Stimulated activated CD4-positive, alpha-beta T cell treated with anti-CD3 and anti-CD28 coated beads, Interleukin-15, amount 100 ng/mL, for 24 hours (primary cell): ENCODE data around the gene MKLN1.
"Not testable (repeated sequence)": the region's sequence is repeated elsewhere in the genome, so short reads cannot be mapped to it uniquely, and the experiment has no call there.

Experiments
- DNase-seq: peaks from one replicate; pipeline ENCODE4 v3.0.0-alpha.2; 2020

The MKLN1 gene

DNA sequence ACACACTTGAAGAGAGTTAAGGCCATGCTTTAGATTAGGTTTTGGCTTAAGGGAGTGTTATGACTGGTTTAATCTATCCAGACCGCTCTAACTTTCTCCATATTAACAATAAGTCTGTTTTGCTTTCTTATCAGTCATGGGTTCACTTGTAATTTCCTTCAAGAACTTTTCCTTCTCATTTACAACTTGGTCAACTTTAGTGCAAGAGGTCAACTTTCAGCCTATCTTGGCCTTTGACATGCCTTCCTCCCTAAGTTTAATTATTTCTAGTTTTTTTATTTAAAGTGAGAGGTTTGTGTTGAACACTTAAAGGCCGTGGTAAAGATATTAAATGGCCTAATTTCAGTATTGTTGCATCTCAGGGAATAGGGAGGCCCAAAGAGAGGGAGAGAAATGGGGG lies 75.6 kb downstream of the MKLN1 start:
- no peak for DNase-seq

DNA sequence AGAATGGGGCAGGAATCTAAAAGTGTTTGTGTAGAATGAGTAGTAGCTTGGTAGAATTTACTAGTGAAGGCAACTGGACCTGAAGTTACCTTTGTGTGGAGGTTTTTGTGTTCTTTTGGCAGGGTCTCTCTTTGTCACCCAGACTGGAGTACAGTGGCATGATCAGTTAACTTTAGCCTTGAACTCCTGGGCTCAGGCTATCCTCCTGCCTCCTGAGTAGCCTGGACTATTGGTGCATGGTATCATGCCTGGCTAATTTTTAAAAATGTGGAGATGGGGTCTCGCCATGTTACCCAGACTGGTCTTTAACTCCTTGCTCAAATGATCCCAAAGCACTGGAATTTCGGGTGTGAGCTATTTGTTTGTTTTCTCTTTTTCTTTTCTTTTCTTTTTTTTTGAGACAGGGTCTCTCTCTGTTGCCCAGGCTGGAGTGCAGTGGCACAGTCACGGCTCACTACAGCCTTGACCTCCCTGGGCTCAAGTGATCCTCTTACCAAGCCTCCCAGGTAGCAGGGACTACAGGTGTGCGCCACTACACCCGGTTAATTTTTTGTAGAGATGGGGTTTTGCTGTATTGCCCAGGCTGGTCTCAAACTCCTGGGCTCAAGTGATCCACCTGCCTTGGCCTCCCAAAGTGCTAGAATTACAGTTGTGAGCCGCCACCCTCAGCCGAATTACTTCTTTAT lies 76.7 kb downstream of the MKLN1 start:
- no peak for DNase-seq

DNA sequence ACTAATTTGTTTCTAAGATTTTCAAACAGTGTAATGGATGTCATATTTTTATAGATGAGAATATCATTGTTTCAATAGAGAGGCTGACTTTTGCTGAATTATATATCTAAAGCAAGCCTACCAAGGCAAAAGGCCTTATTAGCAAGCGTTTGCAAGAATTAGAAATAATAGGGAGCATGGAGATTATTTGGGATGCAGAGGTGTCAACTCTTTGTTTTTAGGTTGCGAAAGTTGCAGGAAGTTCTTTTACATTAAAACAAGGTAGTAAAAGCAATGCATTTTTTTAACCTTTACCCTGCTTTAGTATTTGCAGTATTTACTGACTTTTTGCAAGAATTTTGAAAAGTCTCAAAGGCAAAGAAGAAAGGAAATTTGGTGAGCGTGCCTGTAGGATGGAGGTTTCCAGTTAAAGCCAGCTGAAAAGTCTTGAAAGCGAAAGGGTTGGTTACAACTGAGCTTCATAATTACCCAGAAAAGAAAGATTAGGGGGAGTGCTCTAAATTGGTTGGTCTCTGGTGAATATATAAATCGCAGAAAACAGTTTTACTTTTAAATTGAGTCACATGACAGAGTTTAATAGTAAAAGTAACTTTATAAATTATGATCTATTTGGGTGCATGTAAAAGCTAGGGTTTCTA lies 81.6 kb downstream of the MKLN1 start:
- no peak for DNase-seq

DNA sequence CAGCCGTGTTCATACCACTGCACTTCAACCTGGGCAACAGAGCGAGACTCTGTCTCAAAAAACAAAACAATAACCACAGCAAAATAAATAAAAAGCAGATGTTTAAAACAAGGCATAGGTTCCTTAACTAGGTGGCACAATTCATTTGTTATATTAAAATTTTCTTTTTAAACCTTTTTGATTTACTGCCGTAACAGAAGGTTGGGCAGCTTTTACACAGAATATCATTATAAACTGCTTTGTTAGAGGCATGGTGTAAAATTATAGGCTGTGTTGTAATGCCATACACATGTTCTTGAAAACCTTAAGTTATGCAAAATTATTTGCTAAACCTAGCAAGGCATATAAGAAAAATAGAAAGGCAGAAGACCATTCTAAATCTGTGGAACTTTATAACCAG lies 84.4 kb downstream of the MKLN1 start:
- no peak for DNase-seq

DNA sequence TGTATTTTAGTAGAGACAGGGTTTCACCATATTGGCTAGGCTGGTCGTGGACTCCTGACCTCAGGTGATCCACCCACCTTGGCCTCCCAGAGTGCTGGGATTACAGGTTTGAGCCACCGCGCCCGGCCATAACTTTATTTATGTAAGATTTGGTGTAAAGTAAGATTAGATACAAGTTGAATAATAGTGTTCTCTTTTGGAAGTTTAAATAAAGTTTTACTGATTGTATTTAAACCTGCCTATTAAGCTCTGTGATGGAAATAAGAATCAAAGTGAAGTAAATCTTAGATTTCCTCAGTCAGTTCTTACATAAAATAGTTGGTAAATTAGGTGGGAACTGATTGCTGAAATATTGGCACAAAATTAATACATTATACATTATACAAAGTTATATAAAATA lies 86.0 kb downstream of the MKLN1 start:
- no peak for DNase-seq

DNA sequence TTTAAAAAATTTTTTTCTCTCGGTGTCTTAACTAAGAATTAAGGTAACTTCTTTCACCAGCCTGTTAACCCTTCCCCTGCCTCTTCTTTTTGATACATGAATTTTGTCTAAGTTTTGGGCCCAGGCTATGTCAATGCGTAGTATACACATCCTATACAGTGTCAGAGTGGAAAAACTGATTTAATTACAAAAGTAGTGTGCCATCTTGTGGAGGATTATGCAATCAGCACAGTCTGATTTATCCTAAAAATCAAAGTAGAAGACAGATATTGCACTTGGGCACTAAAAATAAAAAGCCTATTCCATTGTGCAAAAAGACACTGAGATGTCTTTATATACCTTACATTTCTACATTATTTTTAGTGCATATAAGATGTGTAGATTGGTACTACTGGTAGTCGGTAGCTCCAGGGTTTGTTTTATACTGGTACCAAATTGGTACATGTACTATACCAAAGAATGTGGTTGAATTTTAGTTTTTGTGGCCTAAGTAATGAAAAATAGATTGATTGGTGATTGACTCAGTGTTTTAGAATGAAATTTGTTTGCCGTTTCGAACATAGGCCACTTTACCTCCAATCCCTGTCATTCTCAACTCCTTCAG lies 96.6 kb downstream of the MKLN1 start:
- no peak for DNase-seq

DNA sequence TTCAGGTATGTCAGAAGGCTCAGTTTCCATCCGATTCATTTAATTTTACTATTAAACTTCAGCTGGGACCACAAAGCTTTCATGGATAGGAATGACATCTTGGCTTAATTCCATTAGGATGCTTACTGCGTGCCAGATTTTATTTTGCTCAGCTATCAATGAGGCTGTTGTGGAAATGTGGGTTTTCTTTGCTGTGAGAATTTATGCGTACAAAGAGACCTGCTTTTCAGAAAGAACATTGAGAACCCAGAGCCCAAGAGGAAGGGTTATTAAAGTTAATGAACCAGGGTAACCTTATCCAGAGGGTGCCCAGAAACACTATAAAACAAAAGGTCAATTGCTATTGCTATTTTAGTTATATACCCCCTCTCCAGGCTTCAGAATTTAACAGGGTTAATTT lies 98.3 kb downstream of the MKLN1 start:
- no peak for DNase-seq

DNA sequence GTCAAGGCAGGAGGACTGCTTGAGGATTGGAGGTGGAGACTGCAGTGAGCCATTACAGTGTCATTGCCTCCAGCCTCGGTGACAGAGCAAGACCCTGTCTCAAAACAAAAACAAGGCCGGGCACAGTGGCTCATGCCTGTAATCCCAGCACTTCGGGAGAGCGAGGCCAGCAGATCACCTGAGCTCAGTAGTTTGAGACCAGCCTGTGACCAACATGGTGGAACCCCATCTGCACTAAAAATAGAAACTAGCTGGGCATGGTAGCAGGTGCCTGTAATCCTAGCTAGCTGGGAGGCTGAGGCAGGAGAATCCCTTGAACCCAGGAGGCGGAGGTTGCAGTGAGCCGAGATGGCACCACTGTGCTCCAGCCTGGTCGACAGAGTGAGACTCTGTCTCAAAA lies 103.2 kb downstream of the MKLN1 start:
- DNase-seq = not testable (repeated sequence)

DNA sequence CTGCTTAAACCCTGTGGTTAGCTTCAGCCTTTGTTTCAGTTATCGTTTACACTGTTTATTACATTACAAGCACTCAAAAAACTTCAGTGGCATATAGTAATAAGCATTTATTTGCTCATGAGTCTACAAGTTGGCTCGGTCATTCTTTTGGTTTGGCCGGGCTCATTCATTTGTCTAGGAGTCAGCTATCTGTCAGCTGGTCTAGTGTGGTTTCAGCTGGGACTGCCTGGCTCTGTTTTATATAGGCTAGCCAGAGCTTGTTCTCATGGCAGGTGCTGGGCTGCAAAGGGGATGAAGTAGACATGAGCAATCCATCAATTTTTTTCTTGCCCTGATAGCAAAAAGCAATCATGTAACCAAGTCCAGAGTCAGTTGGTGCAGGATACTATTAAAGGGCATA lies 103.6 kb downstream of the MKLN1 start:
- DNase-seq = no peak

DNA sequence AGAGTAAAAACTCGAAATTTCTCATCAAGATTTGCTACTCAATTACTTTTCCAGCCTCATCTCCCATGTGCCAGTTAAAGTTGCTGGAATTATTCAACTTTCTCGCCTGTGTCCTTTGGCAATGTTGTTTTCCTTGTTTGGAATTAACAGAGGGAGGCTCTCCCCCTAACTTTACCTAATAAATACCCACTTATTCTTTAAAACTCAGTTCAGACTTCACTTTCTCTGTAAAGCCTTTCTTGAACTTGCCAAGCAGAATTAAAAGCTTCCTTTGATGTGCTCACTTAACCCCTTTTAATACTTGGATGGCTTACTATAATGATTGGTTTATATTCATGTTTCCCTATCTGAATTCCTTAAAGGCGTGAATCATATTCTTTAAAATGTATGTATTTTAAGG lies 104.1 kb downstream of the MKLN1 start:
- DNase-seq = no peak

DNA sequence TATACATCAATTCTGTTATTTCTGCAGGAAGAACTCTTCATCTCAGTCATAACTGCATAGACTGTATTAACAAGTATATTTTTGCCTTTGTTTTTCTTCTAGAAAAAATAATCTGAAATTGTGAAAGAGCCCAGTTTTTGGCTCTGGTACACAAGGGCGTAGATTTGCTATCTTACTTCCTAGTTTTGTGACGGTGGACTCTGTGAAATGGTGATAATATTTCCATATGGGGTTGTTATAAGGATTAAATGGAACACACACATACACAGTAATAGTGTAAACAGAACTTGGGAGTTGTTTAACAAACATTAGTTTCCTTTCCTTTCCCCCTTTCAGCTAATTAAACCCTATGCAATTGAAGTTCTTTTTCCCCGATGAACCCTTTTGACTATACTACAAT lies 108.7 kb downstream of the MKLN1 start:
- DNase-seq = no peak

DNA sequence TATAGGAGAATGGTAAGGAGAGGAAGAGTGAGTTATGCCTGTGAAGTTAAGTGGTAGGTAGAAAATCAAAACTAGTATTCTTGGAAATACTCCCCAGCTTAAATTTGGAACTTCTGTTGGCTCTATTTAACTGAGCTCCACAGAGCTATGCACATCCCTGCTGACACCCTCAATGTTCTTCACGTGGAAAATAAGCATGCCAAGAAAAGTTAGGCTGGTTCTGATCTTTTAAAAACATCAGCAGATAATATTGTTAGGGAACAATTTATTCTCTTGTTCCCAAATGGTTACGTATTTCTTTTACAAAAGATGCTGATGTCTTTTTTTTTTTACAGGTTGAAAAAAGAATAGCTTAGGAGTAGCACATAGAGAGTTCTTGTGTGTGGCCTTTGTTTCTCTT lies 111.3 kb downstream of the MKLN1 start:
- DNase-seq = no peak

DNA sequence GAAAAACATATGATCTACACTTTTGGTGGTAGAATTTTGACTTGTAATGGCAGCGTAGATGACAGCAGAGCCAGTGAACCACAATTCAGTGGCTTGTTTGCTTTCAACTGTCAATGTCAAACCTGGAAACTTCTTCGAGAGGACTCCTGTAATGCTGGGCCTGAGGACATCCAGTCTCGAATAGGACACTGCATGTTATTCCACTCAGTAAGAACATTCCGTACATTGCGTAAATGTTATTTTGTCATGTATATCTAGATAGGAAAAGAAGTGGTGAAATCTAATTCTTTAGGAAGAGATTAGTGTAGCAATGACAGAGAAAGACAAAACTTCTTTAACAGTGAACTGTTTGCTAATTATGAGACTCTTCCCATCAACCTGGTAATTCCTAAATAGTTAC lies 115.8 kb downstream of the MKLN1 start:
- DNase-seq = no peak

DNA sequence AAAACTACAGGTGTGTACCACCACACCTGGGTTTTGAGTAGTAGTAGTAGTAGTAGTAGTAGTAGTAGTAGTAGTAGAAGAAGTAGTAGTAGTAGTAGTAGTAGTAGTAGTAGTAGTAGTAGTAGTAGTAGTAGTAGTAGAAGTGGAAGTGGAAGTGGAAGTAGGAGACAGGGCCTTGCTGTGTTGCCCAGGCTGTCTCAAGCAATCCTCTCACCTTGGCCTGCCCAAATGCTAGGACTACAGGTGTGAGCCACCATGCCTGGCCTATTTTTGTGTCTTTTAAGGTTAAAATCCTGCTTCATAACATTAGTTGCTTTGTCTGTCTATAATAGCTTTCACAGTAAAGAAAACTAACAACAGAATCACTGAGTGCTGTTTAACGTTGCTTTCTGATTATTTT lies 117.0 kb downstream of the MKLN1 start:
- no peak for DNase-seq

DNA sequence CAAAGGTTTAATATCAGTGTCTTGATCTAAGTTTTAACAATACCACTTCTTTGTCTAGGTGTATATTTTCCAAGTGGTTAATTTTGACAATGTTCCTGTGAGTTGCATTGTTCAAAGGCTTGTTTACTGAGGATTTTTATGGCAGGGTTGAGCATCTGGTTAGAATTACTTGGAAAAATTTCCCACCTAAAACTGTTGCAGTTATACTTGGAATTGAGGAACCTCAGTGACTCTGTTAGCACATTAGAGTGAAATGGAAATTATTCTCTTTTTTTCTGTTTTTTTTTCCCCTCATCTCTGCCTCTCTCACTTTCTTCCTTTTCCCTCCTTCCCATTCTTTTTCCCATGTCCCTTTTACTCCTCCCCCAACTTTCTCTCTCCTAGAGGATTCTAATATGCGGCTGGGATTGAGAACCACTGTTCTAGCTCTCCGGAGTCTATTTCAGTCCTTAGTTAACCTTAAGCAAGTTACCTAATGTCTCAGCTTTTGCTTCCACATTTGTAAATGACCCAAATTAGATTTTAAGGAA lies 121.8 kb downstream of the MKLN1 start:
- no peak for DNase-seq

DNA sequence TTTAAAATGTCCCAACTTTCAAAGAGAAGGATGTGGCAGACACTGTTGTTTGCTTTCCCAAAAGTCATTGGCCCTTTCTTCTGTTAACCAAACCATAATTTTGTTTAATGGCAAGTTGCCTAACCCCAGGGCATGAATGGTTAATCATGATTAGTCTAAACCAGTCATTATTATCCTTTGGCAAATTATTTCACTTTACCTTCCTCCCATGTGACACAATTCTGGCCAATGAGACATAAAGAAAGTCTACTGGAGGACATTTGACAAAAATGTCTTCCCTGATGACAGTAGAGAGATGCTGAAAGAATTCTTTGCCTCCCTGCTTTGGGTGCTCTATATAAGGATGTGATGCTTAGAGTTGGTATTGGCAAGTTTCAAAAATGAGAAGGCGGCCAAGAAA lies 126.8 kb downstream of the MKLN1 start:
- DNase-seq = no peak

DNA sequence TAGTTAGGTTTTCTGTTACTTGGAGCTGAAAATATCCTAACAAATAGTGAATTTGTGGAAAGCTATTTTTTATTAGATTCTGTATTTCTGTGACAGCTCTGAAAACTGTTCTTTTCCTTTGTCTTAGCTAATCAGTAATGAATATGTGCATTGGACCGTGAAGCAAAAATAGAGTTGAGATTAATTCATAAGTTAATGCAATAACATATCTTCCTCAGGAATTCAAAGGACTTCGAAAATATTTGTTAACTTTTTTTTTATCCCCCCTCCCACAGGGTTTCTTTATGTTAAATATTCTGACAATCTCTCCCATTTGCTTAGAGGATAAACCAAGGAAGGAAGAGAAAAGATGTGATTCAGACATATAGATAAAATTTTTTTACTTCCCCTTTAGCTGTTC lies 127.3 kb downstream of the MKLN1 start:
- no peak for DNase-seq

DNA sequence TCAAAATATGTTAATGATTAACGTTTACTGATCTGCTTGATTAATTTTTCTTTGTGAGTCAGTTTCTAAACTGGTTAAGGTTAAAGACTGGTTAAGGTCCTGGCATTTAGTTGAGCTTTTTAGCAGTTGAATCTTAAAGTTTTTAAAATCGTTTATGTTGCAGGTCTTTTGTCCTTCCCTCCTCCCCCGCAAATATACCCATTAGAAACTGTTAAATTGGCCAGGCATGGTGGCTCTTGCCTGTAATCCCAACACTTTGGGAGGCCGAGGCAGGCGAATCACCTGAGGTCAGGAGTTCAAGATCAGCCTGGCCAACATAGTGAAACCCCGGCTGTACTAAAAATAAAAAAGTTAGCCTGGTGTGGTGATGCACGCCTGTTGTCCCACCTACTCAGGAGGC lies 127.9 kb downstream of the MKLN1 start:
- DNase-seq = no peak

DNA sequence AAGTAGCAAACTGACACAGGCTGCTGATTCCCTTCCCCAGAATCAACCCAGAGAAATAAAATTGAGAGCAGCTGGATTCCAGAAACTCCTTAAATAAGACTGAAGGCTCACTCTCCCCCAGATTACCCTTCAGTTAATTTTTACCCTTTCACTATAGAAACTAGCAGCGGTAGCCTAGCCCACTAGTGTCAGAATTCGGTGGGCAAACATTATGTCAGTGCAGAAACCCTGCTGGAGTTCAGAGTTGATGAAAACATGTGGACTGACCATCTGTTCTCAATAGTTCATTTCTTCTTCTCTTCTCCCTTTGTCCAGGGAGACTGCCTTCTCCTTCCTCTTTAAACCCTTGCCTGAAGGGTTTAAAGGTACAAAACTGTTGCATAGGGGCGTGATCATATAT lies 128.7 kb downstream of the MKLN1 start:
- no peak for DNase-seq

DNA sequence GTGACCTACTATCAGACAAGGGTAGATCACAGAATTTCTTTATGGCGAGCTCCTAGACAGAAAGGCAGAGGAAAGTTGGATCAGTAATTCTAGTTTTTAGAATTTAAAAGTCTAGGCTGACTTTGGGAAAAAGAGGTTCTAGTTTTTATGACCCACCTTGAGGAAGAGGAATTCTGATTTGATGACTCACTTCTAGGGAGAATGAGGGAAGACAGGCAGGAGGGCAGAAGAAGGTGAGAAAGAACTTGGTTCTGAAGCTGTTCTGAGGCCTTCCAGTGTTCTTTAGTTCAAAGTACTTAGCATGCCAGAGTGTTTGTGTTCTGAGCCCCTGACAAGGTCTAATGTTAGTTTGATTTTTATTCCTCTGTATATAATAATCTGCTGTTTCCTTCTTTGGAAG lies 131.6 kb downstream of the MKLN1 start:
- DNase-seq = no peak

DNA sequence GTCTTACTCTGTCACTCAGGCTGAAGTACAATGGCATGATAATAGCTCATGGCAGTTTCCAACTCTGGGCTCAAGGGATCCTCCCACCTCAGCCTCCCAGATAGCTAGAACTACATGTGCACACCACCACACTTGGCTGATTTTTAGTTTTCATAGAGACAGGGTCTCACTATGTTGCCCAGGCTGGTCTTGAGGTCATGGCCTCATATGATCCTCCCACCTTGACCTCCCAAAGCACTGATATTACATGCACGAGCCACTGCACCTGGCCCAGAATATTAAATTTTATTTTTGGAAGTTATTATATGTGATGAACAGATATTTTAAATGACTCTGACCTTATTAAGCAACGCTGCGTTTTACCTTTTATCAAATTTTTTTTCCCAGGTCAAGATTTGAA lies 134.4 kb downstream of the MKLN1 start:
- DNase-seq = no peak

DNA sequence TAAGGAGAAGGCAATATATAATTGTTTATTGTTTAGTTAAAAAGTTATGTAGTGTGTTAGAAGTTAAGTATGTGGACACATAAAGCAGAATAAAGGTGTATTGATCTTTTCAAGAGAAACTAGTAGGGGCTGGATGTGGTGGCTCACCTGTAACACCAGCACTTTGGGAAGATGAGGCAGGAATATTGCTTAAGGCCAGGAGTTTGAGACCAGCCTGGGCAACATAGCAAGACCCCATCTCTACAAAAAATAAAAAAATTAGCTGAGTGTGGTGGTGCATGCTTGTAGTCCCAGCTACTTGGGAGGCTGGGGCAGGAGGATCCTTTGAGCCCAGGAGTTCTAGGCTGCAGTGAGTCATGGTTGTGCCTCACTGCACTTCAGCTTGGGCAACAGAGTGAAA lies 135.0 kb downstream of the MKLN1 start:
- DNase-seq = not testable (repeated sequence)

DNA sequence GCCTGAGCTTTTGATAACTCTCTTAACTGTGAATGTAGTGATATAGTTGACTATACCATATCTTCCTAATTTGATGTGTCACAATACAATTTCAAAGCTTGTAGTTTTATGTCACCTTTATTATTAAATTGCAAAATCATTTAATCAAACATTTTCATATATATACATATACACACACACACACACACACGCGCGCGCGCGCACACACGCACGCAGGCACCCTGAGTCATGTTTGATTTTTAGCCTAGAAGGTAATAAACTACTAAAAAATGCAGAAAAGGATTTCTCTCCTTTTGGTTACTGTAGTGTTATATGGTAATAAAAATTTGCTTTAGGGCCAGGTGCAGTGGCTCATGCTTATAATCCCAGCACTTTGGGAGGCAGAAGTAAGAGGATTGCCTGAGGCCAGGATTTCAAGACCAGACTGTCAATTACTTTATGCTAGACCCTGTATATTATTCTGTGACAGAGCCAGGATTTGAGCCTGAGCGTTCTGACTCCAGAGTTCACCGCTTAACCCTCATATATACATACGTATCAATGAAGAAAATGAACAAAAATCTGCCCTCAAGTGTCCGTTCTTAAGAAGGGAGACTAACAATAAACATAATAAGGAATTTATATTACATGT lies 139.2 kb downstream of the MKLN1 start:
- DNase-seq = no peak

DNA sequence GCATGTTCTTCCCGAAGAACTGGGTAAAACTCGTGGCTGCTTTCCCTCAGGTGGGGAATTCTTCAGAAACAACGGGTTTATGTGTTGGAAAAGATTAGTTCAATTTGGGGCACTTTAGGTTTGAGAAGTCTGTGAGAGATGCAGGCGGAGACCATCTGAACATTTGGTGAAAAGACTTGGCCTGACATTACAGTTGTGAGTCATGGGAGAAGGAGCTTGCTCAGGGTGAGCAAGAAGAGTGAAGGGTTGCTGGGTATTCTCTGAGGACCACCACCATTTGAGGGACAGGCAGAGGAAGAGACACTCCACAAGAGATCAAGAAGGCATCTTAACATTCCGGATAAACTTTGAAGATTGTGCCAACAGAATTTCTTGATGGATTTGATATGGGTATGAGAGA lies 140.1 kb downstream of the MKLN1 start:
- DNase-seq = no peak
